Stimulated activated CD8-positive, alpha-beta memory T cell treated with anti-CD3 and anti-CD28 coated beads, Interleukin-7, amount 100 ng/mL, for 1 hour (primary cell): ENCODE results near the gene UBA7.
A peak's percentile ranks its signal among the peaks of the same experiment; 100 is the strongest.
"Not testable (repeated sequence)": the region's sequence is repeated elsewhere in the genome, so short reads cannot be mapped to it uniquely, and the experiment has no call there.

ENCODE experiments used
- DNase-seq, 2 donors: peaks; one replicate each; pipeline ENCODE4 v3.0.0-alpha.2; 2020; ENCODE audit warnings: low read depth in 2 of 2

UBA7 gene, protein sequence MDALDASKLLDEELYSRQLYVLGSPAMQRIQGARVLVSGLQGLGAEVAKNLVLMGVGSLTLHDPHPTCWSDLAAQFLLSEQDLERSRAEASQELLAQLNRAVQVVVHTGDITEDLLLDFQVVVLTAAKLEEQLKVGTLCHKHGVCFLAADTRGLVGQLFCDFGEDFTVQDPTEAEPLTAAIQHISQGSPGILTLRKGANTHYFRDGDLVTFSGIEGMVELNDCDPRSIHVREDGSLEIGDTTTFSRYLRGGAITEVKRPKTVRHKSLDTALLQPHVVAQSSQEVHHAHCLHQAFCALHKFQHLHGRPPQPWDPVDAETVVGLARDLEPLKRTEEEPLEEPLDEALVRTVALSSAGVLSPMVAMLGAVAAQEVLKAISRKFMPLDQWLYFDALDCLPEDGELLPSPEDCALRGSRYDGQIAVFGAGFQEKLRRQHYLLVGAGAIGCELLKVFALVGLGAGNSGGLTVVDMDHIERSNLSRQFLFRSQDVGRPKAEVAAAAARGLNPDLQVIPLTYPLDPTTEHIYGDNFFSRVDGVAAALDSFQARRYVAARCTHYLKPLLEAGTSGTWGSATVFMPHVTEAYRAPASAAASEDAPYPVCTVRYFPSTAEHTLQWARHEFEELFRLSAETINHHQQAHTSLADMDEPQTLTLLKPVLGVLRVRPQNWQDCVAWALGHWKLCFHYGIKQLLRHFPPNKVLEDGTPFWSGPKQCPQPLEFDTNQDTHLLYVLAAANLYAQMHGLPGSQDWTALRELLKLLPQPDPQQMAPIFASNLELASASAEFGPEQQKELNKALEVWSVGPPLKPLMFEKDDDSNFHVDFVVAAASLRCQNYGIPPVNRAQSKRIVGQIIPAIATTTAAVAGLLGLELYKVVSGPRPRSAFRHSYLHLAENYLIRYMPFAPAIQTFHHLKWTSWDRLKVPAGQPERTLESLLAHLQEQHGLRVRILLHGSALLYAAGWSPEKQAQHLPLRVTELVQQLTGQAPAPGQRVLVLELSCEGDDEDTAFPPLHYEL

DNA sequence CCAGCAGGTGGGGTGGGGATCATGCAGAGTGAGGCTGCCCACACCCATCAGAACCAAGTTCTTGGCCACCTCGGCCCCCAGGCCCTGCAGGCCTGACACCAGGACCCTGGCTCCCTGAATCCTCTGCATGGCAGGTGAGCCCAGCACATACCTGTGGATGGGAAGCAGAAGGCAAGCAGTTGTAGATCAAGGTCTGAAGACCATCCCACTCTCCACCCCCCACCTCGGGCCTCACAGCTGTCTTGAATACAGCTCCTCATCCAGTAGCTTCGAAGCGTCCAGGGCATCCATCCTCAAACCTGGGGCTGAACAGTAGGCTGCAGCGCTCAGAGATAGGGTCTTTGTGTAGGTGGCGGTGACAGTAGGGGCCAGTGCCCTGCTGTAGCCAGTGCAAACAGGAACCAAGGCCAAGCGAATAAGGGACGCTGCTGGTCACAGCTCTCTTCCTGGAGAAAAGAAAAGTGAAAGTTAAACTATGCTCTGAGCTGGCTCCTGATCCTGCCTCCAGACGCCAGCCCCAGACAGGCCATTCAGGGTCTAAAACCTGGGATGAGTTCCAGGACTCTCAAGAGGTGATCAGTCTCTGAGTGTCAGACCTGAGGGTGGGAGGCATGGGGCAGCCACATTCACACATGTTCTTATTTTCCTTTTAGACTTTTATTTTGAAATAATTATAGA, at the start of gene UBA7:
TSS of gene UBA7 (minus strand) at position 457 of the 678 bp plus-strand sequence. CDS start at position 291, 166 bp downstream.
- no peak for DNase-seq

DNA sequence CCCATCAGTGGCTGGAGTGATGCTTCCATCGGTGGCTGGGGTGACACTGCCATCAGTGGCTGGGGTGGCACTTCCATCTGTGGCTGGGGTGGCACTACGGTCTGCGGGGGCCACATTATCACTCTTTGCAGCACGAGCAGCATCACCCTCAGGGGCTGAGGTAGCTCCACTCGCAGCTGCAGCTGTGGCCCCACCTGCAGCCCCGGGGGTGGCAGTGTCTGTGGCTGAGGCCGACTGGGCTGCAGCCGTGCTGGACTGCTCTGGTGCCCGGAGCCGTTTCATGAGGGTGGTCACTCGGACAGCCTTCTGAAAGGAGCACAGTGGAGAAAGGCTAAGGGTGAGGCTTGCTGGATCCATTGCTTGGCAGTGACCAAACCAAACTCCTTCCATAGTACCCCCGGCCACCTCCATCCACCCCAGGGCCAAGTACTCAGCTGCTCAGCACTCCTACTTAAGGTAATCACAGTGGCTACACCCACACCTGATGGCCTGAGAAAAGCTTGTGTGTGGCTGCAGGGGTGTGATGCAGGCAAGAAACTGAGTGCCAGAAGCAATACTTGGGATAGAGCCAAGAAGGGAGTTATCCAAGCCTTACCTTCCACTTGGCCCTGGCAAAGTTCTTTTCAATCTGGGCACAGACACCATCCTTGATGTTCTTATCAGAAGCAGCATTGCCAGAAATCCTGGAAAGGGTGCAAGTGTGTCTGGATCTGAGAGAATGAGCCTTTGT, 46.0 kb upstream of the UBA7 start:
- DNase-seq = no peak

DNA sequence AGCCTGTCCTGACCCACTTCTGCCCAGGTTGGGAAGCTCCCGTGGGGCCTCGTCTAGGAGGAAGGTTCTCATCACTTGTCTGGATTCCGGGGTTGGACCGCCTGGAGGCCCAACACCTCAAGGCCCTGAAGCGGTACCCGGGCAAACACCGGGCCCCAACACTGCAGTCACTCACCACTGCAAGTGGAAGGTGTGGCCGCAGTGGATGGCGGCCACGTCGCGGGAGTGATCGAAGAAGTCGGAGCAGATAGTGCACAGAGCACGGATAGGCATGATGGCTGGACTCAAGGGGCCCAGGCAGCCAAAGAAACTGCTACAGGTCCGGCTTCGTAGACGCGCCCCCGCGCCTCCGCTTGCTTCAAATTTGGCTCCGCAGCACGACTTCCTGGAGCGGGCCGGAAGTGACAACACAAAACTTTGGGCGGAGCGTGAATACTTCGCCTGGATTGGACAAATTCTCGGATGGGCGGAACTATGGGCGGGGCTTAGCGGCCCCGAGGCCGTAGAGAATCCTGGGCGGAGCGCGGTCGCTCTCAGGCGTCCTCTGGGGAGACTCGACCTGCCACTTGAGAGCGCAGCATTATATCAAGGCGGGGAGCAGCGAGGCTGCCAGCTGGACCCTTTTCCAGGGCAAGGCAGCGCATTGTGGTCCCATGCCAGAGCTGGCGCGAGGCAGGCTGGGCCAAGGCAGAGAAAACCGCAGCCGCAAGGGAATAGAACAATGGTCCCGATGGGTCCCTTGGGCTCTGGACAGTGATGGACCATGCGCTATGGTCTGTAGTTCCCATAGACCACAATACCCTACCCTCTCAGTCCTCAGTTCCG, 42.6 kb upstream of the UBA7 start, which contains the start of gene TRAIP:
TSS of gene TRAIP (minus strand) at position 384 of the 825 bp plus-strand sequence. CDS start at position 273, 111 bp downstream.
- DNase-seq = peak; percentile 87 to 92

DNA sequence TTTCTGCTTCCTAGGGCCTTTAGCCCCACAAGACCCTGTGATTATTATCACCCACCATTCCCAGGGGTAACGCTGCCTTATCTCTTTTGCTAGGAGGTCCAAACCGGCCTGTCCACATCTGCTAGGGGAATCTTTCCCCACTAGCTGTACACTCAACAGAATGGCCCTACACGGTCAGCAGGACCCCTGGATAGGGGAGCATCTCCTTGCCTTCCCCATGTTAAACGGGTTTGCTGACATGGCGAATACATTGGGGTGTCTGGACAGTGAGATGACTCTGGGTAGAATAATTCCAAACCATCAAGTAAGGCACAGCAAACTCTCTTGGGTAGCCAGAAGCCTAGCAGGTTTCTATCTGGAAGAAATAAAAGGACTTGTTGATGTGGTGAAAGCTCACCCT, 41.9 kb upstream of the UBA7 start:
- DNase-seq = no peak

DNA sequence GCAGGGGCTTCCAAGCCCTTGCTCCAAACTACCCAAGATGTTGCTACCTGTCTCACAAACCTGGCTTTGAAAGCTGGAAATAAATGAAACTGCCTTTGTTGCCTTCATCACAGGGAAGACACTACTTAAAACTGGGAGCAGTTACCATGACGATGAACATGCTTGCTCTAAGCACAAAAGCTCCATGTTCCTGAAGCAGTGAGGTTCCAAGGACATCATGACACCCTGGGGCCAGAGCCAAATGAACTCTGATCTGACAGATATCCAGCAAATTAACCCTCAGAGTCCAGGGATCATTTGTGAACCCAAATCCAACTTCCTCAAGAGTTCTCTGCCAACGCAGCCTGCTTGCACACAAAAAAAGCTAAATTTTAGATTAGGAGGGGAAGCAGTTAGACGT, 31.9 kb upstream of the UBA7 start:
- no peak for DNase-seq

DNA sequence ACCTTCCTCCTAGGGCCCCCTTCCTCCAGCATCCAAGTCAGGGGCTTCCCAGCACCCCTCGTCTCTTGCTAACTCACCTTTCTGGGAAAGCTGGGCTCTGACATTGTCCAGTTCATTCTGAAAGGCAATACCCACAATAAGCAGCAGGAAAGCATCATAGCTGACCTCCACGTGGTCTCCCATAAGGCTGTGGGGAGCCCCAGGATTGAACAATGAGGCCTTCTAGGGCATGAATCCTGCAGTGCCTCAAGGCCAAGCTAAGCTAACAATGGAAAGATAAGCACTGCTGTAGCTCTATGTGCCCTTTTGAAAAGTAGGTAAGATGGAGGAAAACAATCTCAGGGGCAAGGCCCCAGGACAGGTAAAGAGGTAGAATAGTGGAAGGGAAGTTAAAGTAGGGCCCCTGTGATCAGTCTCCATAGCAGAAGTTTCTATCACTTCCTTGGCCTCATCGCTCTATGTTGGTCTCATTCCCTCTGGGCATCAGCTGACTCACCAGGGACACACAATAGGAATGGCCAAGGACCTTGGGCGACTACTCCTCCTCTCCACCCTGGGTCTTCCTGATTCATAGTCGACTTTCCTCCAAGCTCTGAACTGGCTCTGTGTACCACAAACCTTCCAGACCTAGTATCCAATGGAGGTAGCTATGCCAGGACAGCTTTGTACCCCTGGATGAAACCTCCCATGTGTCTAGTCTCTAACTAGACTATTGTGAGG, 30.9 kb upstream of the UBA7 start:
- no peak for DNase-seq

DNA sequence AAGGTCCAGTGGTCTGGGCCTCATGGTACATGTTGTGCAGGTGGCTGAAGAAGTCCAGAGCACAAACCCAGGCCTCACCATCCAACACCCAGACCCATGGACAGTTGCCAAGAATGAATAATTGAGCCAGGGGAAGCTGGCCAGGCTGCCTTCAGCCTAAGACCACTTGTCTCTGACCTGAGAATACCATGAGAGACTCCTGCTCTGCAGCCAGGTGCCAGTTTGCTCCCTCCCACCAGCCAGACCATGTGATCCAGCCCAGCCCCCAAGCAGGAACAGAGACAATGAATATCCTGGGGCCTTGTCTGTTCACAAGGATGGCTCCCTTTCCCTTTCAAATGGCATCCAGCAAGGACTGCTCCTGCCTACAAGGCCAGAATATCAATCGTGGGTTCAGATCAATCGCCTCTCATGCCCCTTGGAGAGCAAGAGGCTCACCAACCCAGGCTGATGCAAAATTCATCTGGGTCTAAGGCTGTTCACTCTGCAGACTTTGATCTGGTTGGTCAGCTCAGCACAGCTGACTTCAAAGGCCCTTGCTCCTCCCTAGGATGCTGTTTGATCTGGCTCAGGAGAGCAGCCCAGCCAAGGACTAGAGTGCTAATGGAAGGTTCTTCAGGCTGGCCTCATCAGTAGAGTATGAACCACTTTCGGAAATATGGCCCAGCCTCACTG, 29.2 kb upstream of the UBA7 start:
- DNase-seq = no peak

DNA sequence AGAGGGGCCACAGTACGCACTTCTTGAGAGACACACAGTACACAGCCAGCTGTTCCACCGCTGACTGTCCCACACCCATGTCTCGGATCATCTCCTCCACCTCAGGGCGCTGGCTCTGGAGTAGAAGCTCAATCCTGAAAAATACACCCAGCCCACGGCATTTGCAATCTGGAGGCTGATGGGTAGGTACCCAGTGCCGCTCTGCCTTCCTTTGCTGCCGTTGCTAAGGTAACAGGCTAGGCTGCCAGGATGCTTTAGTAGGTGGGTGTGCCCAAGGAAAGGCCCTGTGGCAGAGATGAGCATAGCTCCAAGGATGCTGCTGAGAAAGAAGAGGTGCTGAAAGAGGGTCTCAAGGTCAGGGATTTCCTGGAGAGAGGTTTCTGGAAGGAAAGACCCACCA, 28.1 kb upstream of the UBA7 start:
- DNase-seq = no peak

DNA sequence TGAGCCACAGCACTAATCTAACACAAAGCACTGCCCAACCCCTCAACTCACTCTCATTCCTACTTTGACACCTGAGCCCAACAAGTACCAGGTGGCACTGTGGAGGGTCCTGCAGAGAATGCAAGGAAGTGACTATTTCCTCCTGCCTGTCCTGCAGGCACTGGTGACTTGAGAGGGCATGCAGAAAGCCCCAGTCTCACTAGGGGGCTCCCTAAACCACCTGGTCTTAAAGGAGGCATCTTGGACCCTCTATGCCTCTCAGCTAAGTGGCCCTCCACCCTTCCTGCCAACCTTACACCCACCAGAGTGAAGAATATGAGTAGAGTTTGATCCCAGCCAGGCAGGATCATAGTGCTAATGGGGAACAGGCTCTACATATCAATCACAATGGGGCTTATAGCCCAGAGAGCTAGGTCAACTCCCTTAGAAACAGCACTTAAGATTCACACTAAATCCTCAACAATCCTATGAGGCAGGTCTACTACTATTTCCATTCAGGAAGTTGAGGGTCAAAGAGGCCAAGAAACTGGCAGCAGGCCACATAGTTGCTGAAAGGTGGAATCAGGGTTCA, 27.5 kb upstream of the UBA7 start:
- DNase-seq = no peak

DNA sequence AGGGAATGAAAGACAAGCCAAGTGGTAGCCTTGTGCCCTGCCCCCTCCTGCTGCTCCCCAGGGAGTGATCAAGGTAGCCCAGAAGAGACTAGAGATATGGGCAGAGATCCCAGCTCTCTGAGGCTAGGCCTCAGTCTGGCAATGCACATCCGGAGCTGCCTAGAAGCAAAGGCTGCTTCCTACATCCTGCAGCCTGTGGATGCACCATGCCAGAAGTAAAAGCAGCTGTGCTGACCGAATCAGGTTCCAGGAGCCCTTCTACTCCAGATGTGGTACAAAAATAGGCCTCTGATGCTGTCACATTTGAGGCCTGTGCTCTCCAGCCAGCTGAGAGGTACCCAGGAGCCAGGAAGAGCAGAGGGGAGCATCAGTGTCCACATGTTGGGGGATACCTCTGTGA, 26.6 kb upstream of the UBA7 start:
- no peak for DNase-seq

DNA sequence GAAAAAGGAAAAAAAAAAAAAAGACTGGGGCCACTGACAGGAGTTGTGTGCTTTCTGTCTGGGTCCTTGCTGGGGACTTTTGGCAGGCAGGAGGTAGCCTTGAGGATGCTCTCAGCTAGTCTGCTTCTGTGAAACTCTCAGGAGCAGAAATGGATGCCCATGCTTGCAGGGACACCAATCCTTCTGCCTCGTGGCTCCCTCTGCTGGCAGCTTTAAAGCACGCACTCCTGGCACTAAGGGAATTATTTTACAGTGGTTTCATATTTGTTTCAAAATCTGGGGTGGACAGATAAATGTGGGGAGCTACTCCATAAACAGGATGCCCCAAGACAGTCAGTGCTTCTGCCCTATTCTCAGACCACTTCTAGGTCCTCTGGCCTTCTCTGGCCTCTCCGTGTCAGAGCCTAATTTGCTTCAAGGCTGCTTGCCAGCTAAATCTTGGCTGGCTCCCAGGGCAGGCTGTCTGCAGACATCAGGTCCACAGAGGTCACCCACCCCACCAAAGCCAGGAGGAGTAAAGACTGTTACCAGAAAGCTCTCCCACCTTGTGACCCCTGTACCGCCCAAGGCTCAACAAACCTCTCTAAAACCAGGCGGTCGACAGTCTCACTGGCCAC, 25.5 kb upstream of the UBA7 start:
- peak; percentile 64 to 67 for DNase-seq

DNA sequence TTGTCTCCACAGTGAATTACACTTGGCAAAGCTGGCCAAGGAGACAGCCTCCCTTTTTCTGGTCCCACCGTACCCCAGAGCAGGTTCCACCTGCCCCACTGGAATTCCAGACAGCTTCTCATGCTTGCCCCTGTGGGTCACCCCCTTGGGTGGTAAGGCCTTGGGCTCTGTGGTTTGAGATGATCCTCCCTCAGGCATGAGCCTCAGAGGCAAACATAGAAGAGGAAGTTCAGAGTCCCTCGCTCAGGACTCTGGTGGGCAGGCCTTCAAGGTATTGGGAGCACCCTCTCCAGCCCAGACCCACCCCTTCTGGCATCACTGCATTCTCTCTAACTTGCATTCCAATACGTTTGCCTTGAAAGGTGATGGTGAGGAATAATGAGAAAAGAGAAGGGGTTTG, 17.6 kb upstream of the UBA7 start:
- DNase-seq = no peak

DNA sequence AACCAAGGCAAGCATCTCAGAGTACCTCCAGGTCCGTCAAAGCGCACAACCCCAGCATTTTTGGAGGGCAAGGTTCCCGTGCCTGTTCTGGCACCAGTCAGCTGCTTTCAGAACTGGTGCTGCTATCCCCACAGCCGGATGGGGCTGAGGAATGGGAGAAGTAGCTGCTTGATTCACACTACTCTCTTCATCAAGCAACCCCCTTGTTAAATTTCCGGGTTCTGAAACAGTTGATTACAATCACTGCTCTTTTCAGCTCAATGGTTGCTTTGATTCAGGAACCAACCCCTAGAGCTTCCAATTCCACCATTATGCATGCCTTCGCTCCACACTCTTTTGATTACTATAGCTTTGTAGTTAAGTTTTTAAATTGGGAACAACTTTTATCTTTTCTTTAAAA, 12.3 kb upstream of the UBA7 start:
- no peak for DNase-seq

DNA sequence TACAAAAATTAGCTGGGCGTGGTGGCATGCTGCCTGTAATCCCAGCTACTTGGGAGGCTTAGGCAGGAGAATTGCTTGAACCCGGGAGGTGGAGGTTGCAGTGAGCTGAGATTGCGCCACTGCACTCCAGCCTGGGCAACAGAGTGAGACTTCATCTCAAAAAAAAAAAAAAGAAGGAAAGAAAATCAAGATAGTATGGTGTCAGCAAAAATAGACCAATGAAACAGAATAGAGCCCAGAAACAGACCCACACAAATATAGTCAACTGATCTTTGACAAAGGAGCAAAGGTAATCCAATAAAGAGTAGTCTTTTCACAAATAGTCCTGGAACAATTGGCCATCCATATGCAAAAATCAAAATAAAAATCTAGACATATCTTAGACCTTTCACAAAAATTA, 9.4 kb upstream of the UBA7 start:
- DNase-seq = not testable (repeated sequence)

DNA sequence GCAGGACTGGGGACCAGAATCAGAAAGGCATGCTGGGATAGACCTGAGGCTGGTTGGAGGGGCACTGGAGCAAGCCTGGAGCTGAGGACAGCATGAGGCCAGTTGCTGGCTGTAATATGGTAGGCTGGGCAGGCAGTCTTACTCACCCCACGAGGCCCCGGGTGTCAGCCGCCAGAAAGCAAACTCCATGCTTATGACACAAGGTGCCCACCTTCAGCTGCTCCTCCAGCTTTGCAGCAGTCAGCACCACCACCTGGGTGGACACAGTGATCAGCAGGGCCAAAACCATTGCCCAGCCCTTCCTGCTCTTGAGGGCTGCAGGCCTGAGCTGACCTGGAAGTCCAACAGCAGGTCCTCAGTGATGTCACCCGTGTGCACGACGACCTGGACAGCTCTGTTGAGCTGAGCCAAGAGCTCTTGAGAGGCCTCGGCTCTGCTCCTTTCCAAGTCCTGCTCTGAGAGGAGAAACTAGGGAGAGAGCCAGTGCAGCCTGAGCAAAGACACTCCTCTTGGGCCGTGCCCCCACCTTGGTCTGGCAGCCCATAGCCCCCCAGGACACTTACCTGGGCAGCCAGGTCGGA, 747 bp downstream of the UBA7 start:
- DNase-seq = no peak

DNA sequence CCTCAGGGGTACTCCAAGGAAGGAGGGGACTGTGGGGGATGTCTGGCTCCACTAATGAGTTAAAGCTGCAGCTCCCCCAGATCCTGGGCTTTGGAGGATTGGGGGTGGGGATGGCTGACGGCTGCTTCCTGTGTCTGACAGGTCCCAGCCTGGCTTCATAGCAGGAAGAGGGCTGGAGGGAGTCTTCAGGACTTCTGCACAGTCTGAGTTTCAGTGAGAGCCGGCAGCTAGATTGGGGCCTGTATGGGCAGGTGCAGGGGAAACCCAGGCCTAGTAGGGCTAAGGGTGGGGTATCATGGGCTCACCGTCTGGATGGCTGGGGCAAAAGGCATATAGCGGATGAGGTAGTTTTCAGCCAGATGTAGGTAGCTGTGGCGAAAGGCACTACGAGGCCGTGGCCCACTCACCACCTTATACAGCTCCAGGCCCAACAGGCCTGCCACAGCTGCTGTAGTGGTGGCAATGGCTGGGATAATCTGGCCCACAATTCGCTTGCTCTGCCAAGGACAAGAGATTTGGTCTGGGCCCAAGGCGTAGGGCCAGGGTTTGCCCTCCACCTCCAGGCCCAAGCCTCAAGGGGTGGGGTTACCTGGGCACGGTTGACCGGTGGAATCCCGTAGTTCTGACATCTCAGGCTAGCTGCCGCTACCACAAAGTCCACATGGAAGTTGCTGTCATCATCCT, 6.2 kb downstream of the UBA7 start:
- no peak for DNase-seq

DNA sequence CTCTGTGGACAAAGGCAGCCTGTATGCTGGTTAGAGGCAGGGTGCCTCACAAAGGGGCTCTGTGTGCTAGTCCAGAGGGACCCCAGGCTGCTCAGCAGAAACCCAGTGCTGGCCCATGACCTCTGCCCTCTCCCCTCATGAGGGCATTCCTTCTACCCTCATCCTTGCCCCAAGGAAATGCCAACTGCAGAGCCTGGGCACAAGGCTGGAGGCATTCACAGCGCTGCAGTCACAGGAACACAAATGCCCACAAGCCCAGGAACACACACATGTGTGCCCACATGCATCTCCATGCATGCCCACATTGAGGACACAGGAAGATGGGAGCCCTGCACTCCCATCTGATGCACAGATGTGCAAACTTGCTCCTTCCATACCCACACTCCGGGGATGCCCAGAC, 6.9 kb downstream of the UBA7 start:
- DNase-seq = no peak
